SH-SY5Y (cell line): ENCODE data around the gene CPNE5.

Experiments
- GATA2 ChIP-seq: IDR thresholded peaks from 2 replicates; pipeline ENCODE4 v1.6.1; 2011; ENCODE audit warnings: mild to moderate bottlenecking, low read depth, low read length
- GATA3 ChIP-seq: IDR thresholded peaks from 2 replicates; pipeline ENCODE4 v1.6.1; 2011; ENCODE audit warnings: low read depth, mild to moderate bottlenecking, low read length, moderate library complexity

DNA sequence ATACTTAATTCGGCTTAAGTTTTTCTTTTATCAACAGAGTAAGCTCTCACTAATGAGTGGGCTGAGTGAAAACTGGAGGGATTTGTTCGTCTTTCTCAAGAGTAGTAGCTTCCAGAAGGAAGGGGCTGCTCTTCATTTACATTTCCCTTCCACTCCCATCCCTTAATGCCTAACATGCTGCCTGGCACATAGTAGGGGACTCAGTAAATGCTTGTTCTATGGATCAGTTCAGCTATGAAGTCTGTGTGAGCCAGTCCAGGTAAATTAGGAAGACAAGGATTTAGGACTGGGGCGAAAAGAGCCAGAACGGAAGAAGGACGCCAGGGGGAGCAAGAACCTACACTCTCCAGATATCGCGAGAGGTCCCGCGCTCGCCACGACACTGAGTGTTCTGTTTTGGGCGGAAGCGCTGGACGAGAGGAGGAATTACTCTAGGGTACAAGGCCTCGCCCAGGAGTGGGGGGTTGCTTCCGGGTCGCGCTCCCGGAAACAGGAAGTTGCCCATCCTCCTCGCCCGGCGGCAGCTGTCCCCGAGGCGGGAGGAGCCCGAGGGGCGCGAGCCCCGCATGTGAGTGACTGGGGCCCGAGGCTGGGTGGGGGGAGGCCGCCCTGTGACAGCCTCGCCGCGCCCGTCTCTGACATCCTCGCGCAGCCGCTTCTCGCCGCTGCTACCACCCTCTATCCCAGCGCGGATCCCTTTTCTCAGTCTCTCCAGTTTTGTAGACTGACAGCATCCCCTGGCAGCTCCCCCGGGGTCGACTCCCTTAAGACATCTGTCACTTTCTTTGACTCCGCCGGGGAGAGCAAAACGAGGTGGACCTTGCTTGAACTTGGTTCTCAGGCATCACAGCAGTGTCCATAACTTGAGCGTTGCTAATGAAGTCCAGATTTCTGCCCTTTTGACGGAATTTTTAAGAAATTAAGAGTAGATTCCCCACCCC is 46.5 kb upstream of the CPNE5 start, which contains the start of gene C6orf89:
- TF ChIP-seq GATA3 (no peak), GATA2 (no peak)
